Measurements from ENCODE around the gene TSPAN7.

Gene TSPAN7

GRCh38 chrX:38678821-38679220 lies 117.5 kb downstream of the TSPAN7 start:
- DNase-seq (ENCODE audit: low read depth in 2 of 3, low spot score in 2 of 3) = no peak

GRCh38 chrX:38679695-38680094 lies 118.4 kb downstream of the TSPAN7 start:
- DNase-seq (ENCODE audit: low read depth in 2 of 3, low spot score in 2 of 3) = no peak

GRCh38 chrX:38682095-38682494 lies 120.8 kb downstream of the TSPAN7 start:
- DNase-seq (ENCODE audit: low read depth in 2 of 3, low spot score in 2 of 3) = no peak

- DNase-seq (ENCODE audit: low read depth in 2 of 3, low spot score in 2 of 3) = no peak
Observed at GRCh38 chrX:38692961-38693360, 131.6 kb downstream of the TSPAN7 start.

- DNase-seq (ENCODE audit: low read depth in 2 of 3, low spot score in 2 of 3) = no peak
Observed at GRCh38 chrX:38694394-38694793, 133.1 kb downstream of the TSPAN7 start.

- no peak for DNase-seq (ENCODE audit: low read depth in 2 of 3, low spot score in 2 of 3)
Observed at GRCh38 chrX:38697461-38697860, 136.1 kb downstream of the TSPAN7 start.

GRCh38 chrX:38699121-38699520 lies 137.8 kb downstream of the TSPAN7 start:
- no peak for DNase-seq (ENCODE audit: low read depth in 2 of 3, low spot score in 2 of 3)

- no peak for DNase-seq (ENCODE audit: low read depth in 2 of 3, low spot score in 2 of 3)
Observed at GRCh38 chrX:38699696-38700095, 138.4 kb downstream of the TSPAN7 start.

- no peak for DNase-seq (ENCODE audit: low read depth in 2 of 3, low spot score in 2 of 3)
Observed at GRCh38 chrX:38701073-38701472, 139.7 kb downstream of the TSPAN7 start.

- no peak for DNase-seq (ENCODE audit: low read depth in 2 of 3, low spot score in 2 of 3)
Observed at GRCh38 chrX:38704146-38704882, 143.0 kb downstream of the TSPAN7 start.

GRCh38 chrX:38717871-38718270 lies 156.5 kb downstream of the TSPAN7 start:
- DNase-seq (ENCODE audit: low read depth in 2 of 3, low spot score in 2 of 3) = no peak

- DNase-seq (ENCODE audit: low read depth in 2 of 3, low spot score in 2 of 3) = no peak
Observed at GRCh38 chrX:38718311-38718710, 157.0 kb downstream of the TSPAN7 start.

- no peak for DNase-seq (ENCODE audit: low read depth in 2 of 3, low spot score in 2 of 3)
Observed at GRCh38 chrX:38726612-38727011, 165.3 kb downstream of the TSPAN7 start.

- no peak for DNase-seq (ENCODE audit: low read depth in 2 of 3, low spot score in 2 of 3)
Observed at GRCh38 chrX:38727668-38728067, 166.3 kb downstream of the TSPAN7 start.

- DNase-seq (ENCODE audit: low read depth in 2 of 3, low spot score in 2 of 3) = no peak
Observed at GRCh38 chrX:38732866-38733265, 171.5 kb downstream of the TSPAN7 start.

All from activated CD8-positive, alpha-beta memory T cell treated with anti-CD3 and anti-CD28 coated beads for 48 hours (primary cell).